Measurements from ENCODE around the gene CERS6.

CERS6 gene

GRCh38 chr2:168611091-168611490 is 155.0 kb downstream of the CERS6 start:
- DNase-seq: no peak

- no peak for DNase-seq
Observed at GRCh38 chr2:168611896-168612650, 156.0 kb downstream of the CERS6 start.

- DNase-seq: no peak
Observed at GRCh38 chr2:168612719-168613118, 156.6 kb downstream of the CERS6 start.

- no peak for DNase-seq
Observed at GRCh38 chr2:168613551-168613950, 157.5 kb downstream of the CERS6 start.

GRCh38 chr2:168614172-168615018 is 158.3 kb downstream of the CERS6 start:
- DNase-seq: no peak

- no peak for DNase-seq
Observed at GRCh38 chr2:168620554-168620953, 164.5 kb downstream of the CERS6 start.

- DNase-seq: no peak
Observed at GRCh38 chr2:168622559-168622958, 166.5 kb downstream of the CERS6 start.

- no peak for DNase-seq
Observed at GRCh38 chr2:168624028-168624427, 168.0 kb downstream of the CERS6 start.

- no peak for DNase-seq
Observed at GRCh38 chr2:168626096-168626495, 170.0 kb downstream of the CERS6 start.

GRCh38 chr2:168626647-168627046 is 170.6 kb downstream of the CERS6 start:
- DNase-seq: no peak

- no peak for DNase-seq
Observed at GRCh38 chr2:168632709-168633121, 176.6 kb downstream of the CERS6 start.

- no peak for DNase-seq
Observed at GRCh38 chr2:168633200-168633599, 177.1 kb downstream of the CERS6 start.

- DNase-seq: no peak
Observed at GRCh38 chr2:168633895-168634294, 177.8 kb downstream of the CERS6 start.

GRCh38 chr2:168635065-168635577 is 179.0 kb downstream of the CERS6 start:
- no peak for DNase-seq

GRCh38 chr2:168639018-168639417 is 182.9 kb downstream of the CERS6 start:
- DNase-seq: no peak

GRCh38 chr2:168639441-168639898 is 183.4 kb downstream of the CERS6 start:
- no peak for DNase-seq

GRCh38 chr2:168640039-168640438 is 184.0 kb downstream of the CERS6 start:
- DNase-seq: no peak

GRCh38 chr2:168641636-168642035 is 185.6 kb downstream of the CERS6 start:
- no peak for DNase-seq

GRCh38 chr2:168642873-168643272 is 186.8 kb downstream of the CERS6 start:
- no peak for DNase-seq

GRCh38 chr2:168643979-168644378 is 187.9 kb downstream of the CERS6 start:
- no peak for DNase-seq

- DNase-seq: no peak
Observed at GRCh38 chr2:168645696-168646338, 189.7 kb downstream of the CERS6 start.

- no peak for DNase-seq
Observed at GRCh38 chr2:168649105-168649504, 193.0 kb downstream of the CERS6 start.

- no peak for DNase-seq
Observed at GRCh38 chr2:168649562-168649961, 193.5 kb downstream of the CERS6 start.
